H54 (cell line): ENCODE data around the gene MX2.

ENCODE experiments used
- DNase-seq: peaks from one replicate; pipeline ENCODE4 v3.0.0; 2011; ENCODE audit warnings: low spot score, mixed read lengths; ENCODE audit not compliant: insufficient read length
- FAIRE-seq: peaks from 3 replicates; lab custom pipeline; 2011; peaks lifted over from hg19 to GRCh38; lab: Jason Lieb, UNC
- POLR2A ChIP-seq: IDR thresholded peaks from 2 replicates; pipeline ENCODE4 v1.6.1; 2011; ENCODE audit warnings: low read depth, mild to moderate bottlenecking, low read length

MX2 gene

GRCh38 chr21:41429925-41430491, 68.2 kb downstream of the MX2 start:
- FAIRE-seq, result no peak
- DNase-seq, result no peak
- TF ChIP-seq POLR2A, result no peak

GRCh38 chr21:41431788-41432548, 70.1 kb downstream of the MX2 start:
- FAIRE-seq (no peak), DNase-seq (no peak)
- TF ChIP-seq POLR2A, result no peak

GRCh38 chr21:41432562-41433460, 71.0 kb downstream of the MX2 start:
- FAIRE-seq, result no peak
- no peak for TF ChIP-seq POLR2A

GRCh38 chr21:41433566-41433965, 71.7 kb downstream of the MX2 start:
- TF ChIP-seq POLR2A, result no peak
- no peak for FAIRE-seq
- DNase-seq, result no peak

More at GRCh38 chr21:41432562-41433460, 71.0 kb downstream of the MX2 start:
- no peak for DNase-seq

- no peak for DNase-seq
- TF ChIP-seq POLR2A, result no peak
- no peak for FAIRE-seq
These were observed 73.9 kb downstream of the MX2 start for GRCh38 chr21:41435706-41436105.

GRCh38 chr21:41437729-41438128, 75.9 kb downstream of the MX2 start:
- no peak for TF ChIP-seq POLR2A
- DNase-seq (no peak), FAIRE-seq (no peak)

- TF ChIP-seq POLR2A, result no peak
- FAIRE-seq, result no peak
- no peak for DNase-seq
These were observed 76.7 kb downstream of the MX2 start for GRCh38 chr21:41438425-41439113.

GRCh38 chr21:41439248-41439647, 77.4 kb downstream of the MX2 start:
- FAIRE-seq (no peak), DNase-seq (no peak)
- TF ChIP-seq POLR2A, result no peak

- FAIRE-seq (no peak), DNase-seq (no peak)
- TF ChIP-seq POLR2A, result no peak
These were observed 79.7 kb downstream of the MX2 start for GRCh38 chr21:41441546-41441945.

- FAIRE-seq (no peak), DNase-seq (no peak)
- no peak for TF ChIP-seq POLR2A
These were observed 80.8 kb downstream of the MX2 start for GRCh38 chr21:41442481-41443186.

GRCh38 chr21:41443562-41443961, 81.7 kb downstream of the MX2 start:
- FAIRE-seq (no peak), DNase-seq (no peak)
- TF ChIP-seq POLR2A, result no peak

GRCh38 chr21:41444703-41445464, 83.1 kb downstream of the MX2 start:
- no peak for TF ChIP-seq POLR2A
- FAIRE-seq (no peak), DNase-seq (no peak)
